ENCODE results near the gene SET. TPM values are rescaled to one million over a fixed set of nuclear protein-coding genes. Genes with fewer than 3 reads are reported as not detected.

SET gene
- total and polyA plus RNA-seq, 2 of the 13 experiments (the other 11 are each of a cell fraction or from before 2014, with no cell fraction given): 94.2 to 611 TPM

GRCh38 chr9:128702949-128703615, 14.1 kb downstream of the SET start (continued):
- TF ChIP-seq ZNF878 (CRISPR knock-in tag; IDR thresholded peaks at IDR 0.05) (no peak), SUZ12 (IDR thresholded peaks at IDR 0.05; ENCODE audit: low read depth, low read length) (no peak), PHF8 (CRISPR knock-in tag; IDR thresholded peaks at IDR 0.05) (no peak), NR0B2 (CRISPR knock-in tag; IDR thresholded peaks at IDR 0.05) (no peak), ZNF234 (CRISPR knock-in tag; conservative IDR thresholded peaks at IDR 0.05) (0 out of 2 replicates have a peak, but pooled peaks have one; percentile 13), HOMEZ (CRISPR knock-in tag; IDR thresholded peaks at IDR 0.05; ENCODE audit: low read depth) (no peak), GPN1 (CRISPR knock-in tag; IDR thresholded peaks at IDR 0.05; ENCODE audit: borderline replicate concordance) (no peak), TIGD3 (CRISPR knock-in tag; IDR thresholded peaks at IDR 0.05; ENCODE audit: borderline replicate concordance) (no peak), TGIF2 (CRISPR knock-in tag; IDR thresholded peaks at IDR 0.05) (no peak), ESRRA (CRISPR knock-in tag; IDR thresholded peaks at IDR 0.05; ENCODE audit: low read depth) (no peak), SNRNP70 (IDR thresholded peaks at IDR 0.05; ENCODE audit: low read depth, low read length) (no peak), ZFP90 (CRISPR knock-in tag; IDR thresholded peaks at IDR 0.05; ENCODE audit: borderline replicate concordance) (no peak), YEATS4 (CRISPR knock-in tag; IDR thresholded peaks at IDR 0.05; ENCODE audit: borderline replicate concordance) (no peak), ZFAT (CRISPR knock-in tag; conservative IDR thresholded peaks at IDR 0.05) (no peak), ZNF737 (CRISPR knock-in tag; IDR thresholded peaks at IDR 0.05; ENCODE audit: borderline replicate concordance) (no peak), ZBTB14 (CRISPR knock-in tag; IDR thresholded peaks at IDR 0.05) (no peak), ZMYM3 (CRISPR knock-in tag; IDR thresholded peaks at IDR 0.05) (no peak), SRSF4 (IDR thresholded peaks at IDR 0.05; ENCODE audit: low read depth, low read length, poor library complexity, severe bottlenecking) (no peak), ZNF784 (CRISPR knock-in tag; IDR thresholded peaks at IDR 0.05; ENCODE audit: borderline replicate concordance) (no peak), ZMYM2 (CRISPR knock-in tag; IDR thresholded peaks at IDR 0.05) (no peak), MAFG (CRISPR knock-in tag; IDR thresholded peaks at IDR 0.05) (no peak), BHLHE40 (IDR thresholded peaks at IDR 0.05; ENCODE audit: low read length) (no peak), RFX5 (IDR thresholded peaks at IDR 0.05; ENCODE audit: low read depth, low read length) (no peak)
